Neural cell (in vitro differentiated cells): ENCODE results near the gene LDHAL6B. TPM values are rescaled to one million over a fixed set of nuclear protein-coding genes. Genes with fewer than 3 reads are reported as not detected.

Experiments
- H2AFZ ChIP-seq: fragments of 200-600, 300-800 bp; sonication (generic), shearing (Covaris generic); 2 replicates; pipeline ENCODE4 v1.6.0; 2014; ENCODE audit warnings: low read depth, mild to moderate bottlenecking, antibody characterized with exemption, low read length, moderate library complexity
- H3F3A ChIP-seq: fragments of 200-600 bp; shearing (Covaris generic); 2 replicates; pipeline ENCODE4 v1.6.1; 2016; ENCODE audit warnings: mild to moderate bottlenecking, moderate library complexity, mixed read lengths, antibody characterized with exemption, low read length; ENCODE audit not compliant: insufficient read depth, poor library complexity, severe bottlenecking
- H3K27ac ChIP-seq: fragments of 200-600, 300-800 bp; sonication (generic), shearing (Covaris generic); 2 replicates; pipeline ENCODE4 v1.5.1; 2014; ENCODE audit warnings: mild to moderate bottlenecking, low read length, moderate library complexity
- H3K27me3 ChIP-seq: fragments of 300-800, 200-600 bp; sonication (generic), shearing (Covaris generic); 2 replicates; pipeline ENCODE4 v1.6.0; 2014; ENCODE audit warnings: mild to moderate bottlenecking, low read depth, low read length, moderate library complexity; ENCODE audit not compliant: insufficient read depth
- H3K36me3 ChIP-seq: fragments of 300-800, 200-600 bp; sonication (generic), shearing (Covaris generic); 2 replicates; pipeline ENCODE4 v1.5.1; 2014; ENCODE audit warnings: mild to moderate bottlenecking, antibody characterized with exemption, low read length, moderate library complexity; ENCODE audit not compliant: insufficient read depth
- H3K4me2 ChIP-seq: fragments of 300-800, 200-600 bp; sonication (generic), shearing (Covaris generic); 2 replicates; pipeline ENCODE4 v1.6.0; 2014; ENCODE audit warnings: mild to moderate bottlenecking, low read length
- H3K4me3 ChIP-seq: fragments of 300-800, 200-600 bp; sonication (generic), shearing (Covaris generic); 2 replicates; pipeline ENCODE4 v1.5.1; 2014; ENCODE audit warnings: mild to moderate bottlenecking, low read length, moderate library complexity
- H3K79me2 ChIP-seq: fragments of 200-600 bp; shearing (Covaris generic); replicated peaks from 2 replicates; pipeline ENCODE4 v1.6.0; 2014; ENCODE audit warnings: mild to moderate bottlenecking, low read length, moderate library complexity; ENCODE audit not compliant: insufficient read depth
- H3K9ac ChIP-seq: fragments of 300-800, 200-600 bp; sonication (generic), shearing (Covaris generic); 2 replicates; pipeline ENCODE4 v1.6.1; 2016; ENCODE audit warnings: mild to moderate bottlenecking, low read length, mixed read lengths
- H3K9me2 ChIP-seq: fragments of 200-600 bp; shearing (Covaris generic); 2 replicates; pipeline ENCODE4 v1.6.1; 2016; ENCODE audit warnings: mild to moderate bottlenecking, low read length, mixed read lengths; ENCODE audit not compliant: insufficient read depth
- H3K9me3 ChIP-seq: fragments of 200-600, 300-800 bp; sonication (generic), shearing (Covaris generic); 2 replicates; pipeline ENCODE4 v1.6.1; 2016; ENCODE audit warnings: mild to moderate bottlenecking, mixed run types, low read length, moderate library complexity, mixed read lengths
- H4K20me1 ChIP-seq: fragments of 200-600 bp; shearing (Covaris generic); 2 replicates; pipeline ENCODE4 v1.6.1; 2016; ENCODE audit warnings: mild to moderate bottlenecking, mixed run types; ENCODE audit not compliant: insufficient read depth
- CTCF ChIP-seq: fragments of 450-650 bp; IDR thresholded peaks from 2 replicates; pipeline ENCODE4 v1.5.1; 2014; ENCODE audit warnings: antibody characterized with exemption, mild to moderate bottlenecking, moderate library complexity; ENCODE audit not compliant: poor library complexity, severe bottlenecking
- EP300 ChIP-seq: fragments of 450-650 bp; conservative IDR thresholded peaks from 2 replicates; pipeline ENCODE4 v1.6.1; 2014; ENCODE audit warnings: antibody characterized with exemption, mild to moderate bottlenecking, moderate library complexity; ENCODE audit not compliant: poor library complexity, severe bottlenecking
- EZH2 ChIP-seq: fragments of 200-600, 300-800 bp; shearing (Covaris generic), sonication (generic); IDR thresholded peaks from 2 replicates; pipeline ENCODE4 v1.6.1; 2014; ENCODE audit warnings: antibody characterized with exemption, low read length, borderline replicate concordance, mild to moderate bottlenecking; ENCODE audit not compliant: insufficient read depth, poor library complexity, severe bottlenecking
- MXI1 ChIP-seq: fragments of 450-650 bp; conservative IDR thresholded peaks from 2 replicates; pipeline ENCODE4 v1.6.1; 2014; ENCODE audit warnings: antibody characterized with exemption, mild to moderate bottlenecking; ENCODE audit not compliant: poor library complexity, severe bottlenecking
- POLR2AphosphoS5 ChIP-seq: IDR thresholded peaks from 2 replicates; pipeline ENCODE4 v1.6.1; 2012
- RAD21 ChIP-seq: fragments of 450-650 bp; conservative IDR thresholded peaks from 2 replicates; pipeline ENCODE4 v1.6.1; 2014; ENCODE audit warnings: antibody characterized with exemption, mild to moderate bottlenecking, moderate library complexity
- SMC3 ChIP-seq: fragments of 450-650 bp; conservative IDR thresholded peaks from 2 replicates; pipeline ENCODE4 v1.6.1; 2014; ENCODE audit warnings: antibody characterized with exemption, mild to moderate bottlenecking, moderate library complexity; ENCODE audit not compliant: poor library complexity
- TAF1 ChIP-seq: IDR thresholded peaks from 2 replicates; pipeline ENCODE4 v1.6.1; 2012; ENCODE audit warnings: low read depth
- polyA plus RNA-seq: library from polyadenylated mRNA; depleted of rRNA; stranded (reverse); fragments of >200 nt; gene quantifications from 2 replicates; pipeline ENCODE4 v1.2.3, GENCODE V29; 2014
- TF ChIP-seq, protein P1 (sequence below): IDR thresholded peaks from 2 replicates; pipeline ENCODE4 v1.6.1; 2012; ENCODE audit warnings: borderline replicate concordance

LDHAL6B gene
- polyA plus RNA-seq, 1 donor from 2014 or later = not detected

DNA sequence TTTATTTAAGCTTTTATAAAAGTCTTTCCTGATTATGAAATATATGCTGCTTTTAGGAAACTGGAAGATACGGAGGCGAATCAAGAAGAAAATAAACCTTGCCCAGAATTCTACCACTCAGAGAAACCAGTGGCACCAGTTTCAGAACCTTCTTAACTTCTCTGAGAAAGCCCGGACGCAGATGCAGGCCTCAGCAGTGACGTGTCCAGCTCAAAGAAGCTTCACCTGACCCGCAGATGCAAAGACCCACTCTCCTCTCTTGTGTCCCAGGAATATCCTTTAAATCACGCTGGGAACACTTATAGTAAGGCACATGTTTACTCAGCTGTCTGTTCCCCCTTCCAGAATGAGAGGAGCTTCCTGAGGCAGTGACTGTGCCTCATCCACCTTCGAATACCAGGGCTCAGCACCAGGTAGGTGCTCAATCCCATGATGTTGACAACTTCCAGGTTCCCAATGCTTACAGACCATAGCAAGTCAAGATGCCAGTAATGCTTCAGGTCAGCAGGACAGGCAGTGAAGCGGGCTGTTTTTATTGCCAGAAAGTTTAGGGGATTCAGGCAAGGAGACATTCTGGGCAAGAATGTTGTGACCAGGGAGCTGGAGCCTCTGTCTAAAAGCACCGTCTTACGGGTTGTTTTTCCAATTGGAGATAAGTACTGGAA is 39.9 kb upstream of the LDHAL6B start:
- no peaks in the 10 kb centered on the region for H3F3A ChIP-seq
- H4K20me1 ChIP-seq = no peaks in the 10 kb centered on the region
- no peaks in the 10 kb centered on the region for H3K79me2 ChIP-seq
- no peak for TF ChIP-seq CTCF
- no peak for TF ChIP-seq RAD21
- TF ChIP-seq, protein P1, sequence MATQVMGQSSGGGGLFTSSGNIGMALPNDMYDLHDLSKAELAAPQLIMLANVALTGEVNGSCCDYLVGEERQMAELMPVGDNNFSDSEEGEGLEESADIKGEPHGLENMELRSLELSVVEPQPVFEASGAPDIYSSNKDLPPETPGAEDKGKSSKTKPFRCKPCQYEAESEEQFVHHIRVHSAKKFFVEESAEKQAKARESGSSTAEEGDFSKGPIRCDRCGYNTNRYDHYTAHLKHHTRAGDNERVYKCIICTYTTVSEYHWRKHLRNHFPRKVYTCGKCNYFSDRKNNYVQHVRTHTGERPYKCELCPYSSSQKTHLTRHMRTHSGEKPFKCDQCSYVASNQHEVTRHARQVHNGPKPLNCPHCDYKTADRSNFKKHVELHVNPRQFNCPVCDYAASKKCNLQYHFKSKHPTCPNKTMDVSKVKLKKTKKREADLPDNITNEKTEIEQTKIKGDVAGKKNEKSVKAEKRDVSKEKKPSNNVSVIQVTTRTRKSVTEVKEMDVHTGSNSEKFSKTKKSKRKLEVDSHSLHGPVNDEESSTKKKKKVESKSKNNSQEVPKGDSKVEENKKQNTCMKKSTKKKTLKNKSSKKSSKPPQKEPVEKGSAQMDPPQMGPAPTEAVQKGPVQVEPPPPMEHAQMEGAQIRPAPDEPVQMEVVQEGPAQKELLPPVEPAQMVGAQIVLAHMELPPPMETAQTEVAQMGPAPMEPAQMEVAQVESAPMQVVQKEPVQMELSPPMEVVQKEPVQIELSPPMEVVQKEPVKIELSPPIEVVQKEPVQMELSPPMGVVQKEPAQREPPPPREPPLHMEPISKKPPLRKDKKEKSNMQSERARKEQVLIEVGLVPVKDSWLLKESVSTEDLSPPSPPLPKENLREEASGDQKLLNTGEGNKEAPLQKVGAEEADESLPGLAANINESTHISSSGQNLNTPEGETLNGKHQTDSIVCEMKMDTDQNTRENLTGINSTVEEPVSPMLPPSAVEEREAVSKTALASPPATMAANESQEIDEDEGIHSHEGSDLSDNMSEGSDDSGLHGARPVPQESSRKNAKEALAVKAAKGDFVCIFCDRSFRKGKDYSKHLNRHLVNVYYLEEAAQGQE = no peak
- TF ChIP-seq TAF1 = no peak
- TF ChIP-seq EZH2 = no peak
- TF ChIP-seq EP300 = no peak
- no peak for TF ChIP-seq POLR2AphosphoS5
- TF ChIP-seq MXI1 = no peak
- TF ChIP-seq SMC3 = no peak
- H3K4me3 ChIP-seq = no peak overlapping the region
- no peaks in the 10 kb centered on the region for H3K36me3 ChIP-seq
- H3K9ac ChIP-seq = no peak overlapping the region
- H2AFZ ChIP-seq = no peak overlapping the region
- no peak overlapping the region for H3K27ac ChIP-seq
- H3K9me3 ChIP-seq = no peaks in the 10 kb centered on the region
- no peaks in the 10 kb centered on the region for H3K27me3 ChIP-seq
- no peak overlapping the region for H3K4me2 ChIP-seq
- H3K9me2 ChIP-seq = no peaks in the 10 kb centered on the region

DNA sequence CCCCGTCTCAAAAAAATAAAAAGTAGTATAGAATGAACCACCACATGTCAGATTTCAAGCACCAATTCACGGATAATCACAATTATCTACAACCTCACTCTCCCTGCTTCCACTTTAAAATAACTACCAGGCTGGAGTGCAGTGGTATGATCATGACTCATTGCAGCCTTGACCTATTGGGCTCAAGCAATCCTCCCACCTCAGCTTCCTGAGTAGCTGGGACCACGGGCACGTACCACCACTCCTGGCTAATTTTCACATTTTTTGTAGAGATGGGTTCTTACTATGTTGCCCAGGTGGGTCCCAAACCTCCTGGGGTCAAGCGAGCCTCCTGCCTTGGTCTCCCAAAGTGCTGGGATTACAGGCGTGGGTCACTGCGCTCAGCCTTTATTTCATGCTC is 38.1 kb upstream of the LDHAL6B start:
- Histone ChIP-seq H3K27ac (no peak overlapping the region), H3K36me3 (no peaks in the 10 kb centered on the region), H4K20me1 (no peaks in the 10 kb centered on the region), H3K4me3 (no peak overlapping the region), H3K27me3 (no peaks in the 10 kb centered on the region), H2AFZ (no peak overlapping the region), H3K4me2 (no peak overlapping the region), H3K9ac (no peak overlapping the region), H3F3A (no peaks in the 10 kb centered on the region), H3K9me2 (no peaks in the 10 kb centered on the region), H3K9me3 (no peaks in the 10 kb centered on the region), H3K79me2 (no peaks in the 10 kb centered on the region)
- no peak for TF ChIP-seq POLR2AphosphoS5
- TF ChIP-seq MXI1 = no peak
- TF ChIP-seq, protein P1 = no peak
- no peak for TF ChIP-seq RAD21
- TF ChIP-seq TAF1 = no peak
- no peak for TF ChIP-seq SMC3
- TF ChIP-seq EP300 = no peak
- no peak for TF ChIP-seq EZH2
- no peak for TF ChIP-seq CTCF
